HCT116 (cell line): ENCODE results near the gene USP7. TPM values are rescaled to one million over a fixed set of nuclear protein-coding genes. Genes with fewer than 3 reads are reported as not detected.

Experiments
- ATAC-seq: fragments of 200-7000 bp; cut with Tn5 transposase; 2 replicates; pipeline ENCODE4 v1.9.1; 2020; ENCODE audit warnings: mild to moderate bottlenecking, moderate library complexity
- BruUV-seq: library from RNA; stranded (reverse); fragments of 400-500 nt; replicated peaks from 2 replicates; lab custom pipeline; 2021; lab: Mats Ljungman, UMichigan
- CTCF ChIA-PET: fragments of 300-600 bp; sonication (Branson Sonifier 250); formaldehyde crosslinking; loops from one replicate; lab custom pipeline; 2021; ENCODE audit warnings: antibody characterized with exemption; lab: Charles Lee
- POLR2A ChIA-PET: fragments of 300-600, 350-600 bp; sonication (Branson Sonifier 250); formaldehyde crosslinking; loops from one replicate; lab custom pipeline; 2021; ENCODE audit warnings: antibody characterized with exemption; lab: Charles Lee
- RAD21 ChIA-PET, 2 experiments: fragments of 300-600 bp; sonication (Branson Sonifier 250); formaldehyde crosslinking; loops; one replicate each; lab custom pipeline; 2023; ENCODE audit warnings: low total read pairs in 2 of 2; ENCODE audit not compliant: uncharacterized antibody in 2 of 2, unreplicated experiment in 2 of 2, low non-redundant PET in 1 of 2; lab: Charles Lee
- DNase-seq: peaks from one replicate; pipeline ENCODE4 v3.0.0-alpha.2; 2010; ENCODE audit warnings: low read depth, low spot score
- H2AFZ ChIP-seq: fragments of 200-600 bp; shearing (Covaris generic), sonication (generic); 2 replicates; pipeline ENCODE4 v1.6.1; 2017; ENCODE audit warnings: low read depth, mixed run types, mixed read lengths, antibody characterized with exemption, low read length; ENCODE audit not compliant: poor library complexity, severe bottlenecking
- H3K27ac ChIP-seq: 2 replicates; pipeline ENCODE4 v1.5.1; 2012; ENCODE audit warnings: low read depth, low read length
- H3K27me3 ChIP-seq: fragments of 200-600 bp; sonication (generic); 2 replicates; pipeline ENCODE4 v1.6.1; 2016; ENCODE audit warnings: mixed run types, low read length, mixed read lengths; ENCODE audit not compliant: insufficient read depth
- H3K36me3 ChIP-seq, 2 experiments: fragments of 200-500 bp in 1 of 2; fragments of 200-600 bp in 1 of 2; sonication (Bioruptor generic) in 1 of 2; sonication (generic) in 1 of 2; 2 replicates each; pipeline versions ENCODE4 v1.5.1 to v1.6.1; 2014 to 2016; ENCODE audit warnings: low read length in 2 of 2, inconsistent platforms in 1 of 2, mixed read lengths in 1 of 2, mixed run types in 1 of 2; ENCODE audit not compliant: insufficient read depth in 2 of 2, control insufficient read depth in 1 of 2
- H3K4me1 ChIP-seq, 2 experiments: fragments of 200-600 bp in 1 of 2; sonication (generic) in 1 of 2; 2 replicates each; pipeline versions ENCODE4 v1.5.1 to v1.6.1; 2012 to 2017; ENCODE audit warnings: low read length in 2 of 2, inconsistent platforms in 1 of 2, mild to moderate bottlenecking in 1 of 2, mixed read lengths in 1 of 2, mixed run types in 1 of 2, moderate library complexity in 1 of 2; ENCODE audit not compliant: insufficient read depth in 2 of 2, control insufficient read depth in 1 of 2
- H3K4me2 ChIP-seq: fragments of 200-600 bp; sonication (generic); 2 replicates; pipeline ENCODE4 v1.6.1; 2017; ENCODE audit warnings: mixed run types, low read length, mixed read lengths
- H3K4me3 ChIP-seq, 2 experiments: fragments of 200-600 bp in 1 of 2; sonication (generic) in 1 of 2; replicated peaks in 1 of 2; 2 replicates each; pipeline ENCODE4 v1.5.1; 2011 to 2016; ENCODE audit warnings: low read length in 2 of 2, control low read depth in 1 of 2, low read depth in 1 of 2, mild to moderate bottlenecking in 1 of 2, mixed read lengths in 1 of 2, mixed run types in 1 of 2
- H3K79me2 ChIP-seq: fragments of 200-600 bp; sonication (generic); 2 replicates; pipeline ENCODE4 v1.6.1; 2017; ENCODE audit warnings: mild to moderate bottlenecking, mixed run types, low read length, moderate library complexity, mixed read lengths; ENCODE audit not compliant: insufficient read depth
- H3K9ac ChIP-seq: fragments of 200-600 bp; sonication (generic); 2 replicates; pipeline ENCODE4 v1.6.1; 2016; ENCODE audit warnings: low read length, mixed read lengths
- H3K9me2 ChIP-seq: fragments of 200-600 bp; sonication (generic), shearing (Covaris generic); 2 replicates; pipeline ENCODE4 v1.6.1; 2017; ENCODE audit warnings: mixed run types, mild to moderate bottlenecking, moderate library complexity; ENCODE audit not compliant: insufficient read depth
- H3K9me3 ChIP-seq, 2 experiments: fragments of 200-500 bp in 1 of 2; fragments of 200-600 bp in 1 of 2; sonication (Bioruptor generic) in 1 of 2; sonication (generic) in 1 of 2; 2 replicates each; pipeline ENCODE4 v1.6.1; 2014 to 2017; ENCODE audit warnings: low read length in 2 of 2, mixed read lengths in 2 of 2, inconsistent platforms in 1 of 2, low read depth in 1 of 2, mild to moderate bottlenecking in 1 of 2, mixed run types in 1 of 2, moderate library complexity in 1 of 2; ENCODE audit not compliant: control insufficient read depth in 1 of 2, insufficient read depth in 1 of 2
- H4K20me1 ChIP-seq: fragments of 200-600 bp; sonication (generic), shearing (Covaris generic); 2 replicates; pipeline ENCODE4 v1.6.1; 2017; ENCODE audit warnings: mixed run types, mild to moderate bottlenecking, moderate library complexity; ENCODE audit not compliant: insufficient read depth
- CBX3 ChIP-seq: IDR thresholded peaks from 2 replicates; pipeline ENCODE4 v1.6.1; 2012; ENCODE audit warnings: low read depth
- EZH2phosphoT487 ChIP-seq: fragments of 200-600 bp; IDR thresholded peaks from 2 replicates; pipeline ENCODE4 v1.6.1; 2018; ENCODE audit warnings: antibody characterized with exemption, borderline replicate concordance
- FOSL1 ChIP-seq: IDR thresholded peaks from 2 replicates; pipeline ENCODE4 v1.6.1; 2012; ENCODE audit warnings: low read depth
- JUND ChIP-seq: IDR thresholded peaks from 2 replicates; pipeline ENCODE4 v1.6.1; 2012
- POLR2A ChIP-seq: IDR thresholded peaks from 2 replicates; pipeline ENCODE4 v1.7.0; 2011; ENCODE audit warnings: borderline replicate concordance; ENCODE audit not compliant: insufficient read depth, insufficient read length; ENCODE audit errors: extremely low read depth
- SIN3A ChIP-seq: IDR thresholded peaks from 2 replicates; pipeline ENCODE4 v1.6.1; 2012; ENCODE audit warnings: low read depth
- YY1 ChIP-seq: IDR thresholded peaks from 2 replicates; pipeline ENCODE4 v1.6.1; 2011; ENCODE audit warnings: low read length, low read depth, moderate library complexity, mild to moderate bottlenecking; ENCODE audit not compliant: insufficient replicate concordance; ENCODE audit errors: extremely low read depth
- ZFX ChIP-seq: fragments of 450-650 bp; IDR thresholded peaks from 2 replicates; pipeline ENCODE4 v1.6.1; 2017
- intact Hi-C: fragments of 100-400 bp; cut with micrococcal nuclease; formaldehyde crosslinking; loops from 2 replicates; pipeline ENCODE4 v1.10.0; 2022
- total RNA-seq: library from RNA; stranded (reverse); gene quantifications from one replicate; pipeline ENCODE4 v1.2.1, GENCODE V29; 2021; ENCODE audit not compliant: unreplicated experiment
- TF ChIP-seq, protein P1 (sequence below): IDR thresholded peaks from 2 replicates; pipeline ENCODE4 v1.6.1; 2012; ENCODE audit warnings: low read depth
- TF ChIP-seq, protein P2 (sequence below): IDR thresholded peaks from 2 replicates; pipeline ENCODE4 v1.6.1; 2011; ENCODE audit warnings: mild to moderate bottlenecking, low read length, moderate library complexity; ENCODE audit not compliant: insufficient replicate concordance; ENCODE audit errors: extremely low read depth
- TF ChIP-seq, protein P3 (sequence below): IDR thresholded peaks from 2 replicates; pipeline ENCODE4 v1.6.1; 2012

The USP7 gene
- total RNA-seq, 1 experiment from 2014 or later, result 154 TPM

DNA sequence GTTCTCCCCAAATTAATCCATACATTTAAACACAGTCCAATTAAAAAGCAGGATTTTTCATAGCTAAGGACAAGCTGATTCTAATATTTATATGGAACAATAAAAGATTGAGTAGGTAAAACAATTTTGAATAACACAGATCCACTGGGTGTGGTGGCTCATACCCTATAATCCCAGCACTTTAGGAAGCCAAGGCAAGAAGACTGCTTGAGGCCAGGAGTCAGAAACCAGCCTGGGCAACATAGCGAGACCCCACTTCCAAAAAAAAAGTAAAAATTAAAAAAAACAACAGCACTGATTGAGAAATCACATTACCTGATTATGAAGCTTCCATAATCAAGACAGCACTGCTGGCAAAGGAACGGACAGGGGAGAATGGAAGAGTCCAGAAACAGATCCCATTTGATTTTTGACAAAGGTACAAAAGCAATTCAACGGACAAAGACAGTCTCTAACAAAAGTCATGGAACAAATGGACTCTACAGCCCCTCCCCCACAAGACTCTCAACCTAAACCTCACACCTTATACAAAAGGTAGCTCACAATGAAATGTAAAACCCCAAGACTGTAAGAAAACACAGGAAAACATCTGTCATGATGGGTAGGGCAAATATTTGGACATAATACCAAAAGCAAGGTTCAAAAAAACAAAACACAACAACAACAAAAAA lies 17.9 kb downstream of the USP7 start:
- RAD21 ChIA-PET, result interaction anchor here in 1 of 2 experiments (1.2 kb wide), 1 partner anchor 9 kb away, joined by 3 read pairs; no protein-coding TSS in a partner anchor
- TF ChIP-seq, protein P1, sequence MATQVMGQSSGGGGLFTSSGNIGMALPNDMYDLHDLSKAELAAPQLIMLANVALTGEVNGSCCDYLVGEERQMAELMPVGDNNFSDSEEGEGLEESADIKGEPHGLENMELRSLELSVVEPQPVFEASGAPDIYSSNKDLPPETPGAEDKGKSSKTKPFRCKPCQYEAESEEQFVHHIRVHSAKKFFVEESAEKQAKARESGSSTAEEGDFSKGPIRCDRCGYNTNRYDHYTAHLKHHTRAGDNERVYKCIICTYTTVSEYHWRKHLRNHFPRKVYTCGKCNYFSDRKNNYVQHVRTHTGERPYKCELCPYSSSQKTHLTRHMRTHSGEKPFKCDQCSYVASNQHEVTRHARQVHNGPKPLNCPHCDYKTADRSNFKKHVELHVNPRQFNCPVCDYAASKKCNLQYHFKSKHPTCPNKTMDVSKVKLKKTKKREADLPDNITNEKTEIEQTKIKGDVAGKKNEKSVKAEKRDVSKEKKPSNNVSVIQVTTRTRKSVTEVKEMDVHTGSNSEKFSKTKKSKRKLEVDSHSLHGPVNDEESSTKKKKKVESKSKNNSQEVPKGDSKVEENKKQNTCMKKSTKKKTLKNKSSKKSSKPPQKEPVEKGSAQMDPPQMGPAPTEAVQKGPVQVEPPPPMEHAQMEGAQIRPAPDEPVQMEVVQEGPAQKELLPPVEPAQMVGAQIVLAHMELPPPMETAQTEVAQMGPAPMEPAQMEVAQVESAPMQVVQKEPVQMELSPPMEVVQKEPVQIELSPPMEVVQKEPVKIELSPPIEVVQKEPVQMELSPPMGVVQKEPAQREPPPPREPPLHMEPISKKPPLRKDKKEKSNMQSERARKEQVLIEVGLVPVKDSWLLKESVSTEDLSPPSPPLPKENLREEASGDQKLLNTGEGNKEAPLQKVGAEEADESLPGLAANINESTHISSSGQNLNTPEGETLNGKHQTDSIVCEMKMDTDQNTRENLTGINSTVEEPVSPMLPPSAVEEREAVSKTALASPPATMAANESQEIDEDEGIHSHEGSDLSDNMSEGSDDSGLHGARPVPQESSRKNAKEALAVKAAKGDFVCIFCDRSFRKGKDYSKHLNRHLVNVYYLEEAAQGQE, result no peak
- no peak for TF ChIP-seq FOSL1
- TF ChIP-seq JUND, result no peak
- no peak for TF ChIP-seq POLR2A
- no peak for TF ChIP-seq EZH2phosphoT487
- no peak for TF ChIP-seq CBX3
- TF ChIP-seq, protein P2, sequence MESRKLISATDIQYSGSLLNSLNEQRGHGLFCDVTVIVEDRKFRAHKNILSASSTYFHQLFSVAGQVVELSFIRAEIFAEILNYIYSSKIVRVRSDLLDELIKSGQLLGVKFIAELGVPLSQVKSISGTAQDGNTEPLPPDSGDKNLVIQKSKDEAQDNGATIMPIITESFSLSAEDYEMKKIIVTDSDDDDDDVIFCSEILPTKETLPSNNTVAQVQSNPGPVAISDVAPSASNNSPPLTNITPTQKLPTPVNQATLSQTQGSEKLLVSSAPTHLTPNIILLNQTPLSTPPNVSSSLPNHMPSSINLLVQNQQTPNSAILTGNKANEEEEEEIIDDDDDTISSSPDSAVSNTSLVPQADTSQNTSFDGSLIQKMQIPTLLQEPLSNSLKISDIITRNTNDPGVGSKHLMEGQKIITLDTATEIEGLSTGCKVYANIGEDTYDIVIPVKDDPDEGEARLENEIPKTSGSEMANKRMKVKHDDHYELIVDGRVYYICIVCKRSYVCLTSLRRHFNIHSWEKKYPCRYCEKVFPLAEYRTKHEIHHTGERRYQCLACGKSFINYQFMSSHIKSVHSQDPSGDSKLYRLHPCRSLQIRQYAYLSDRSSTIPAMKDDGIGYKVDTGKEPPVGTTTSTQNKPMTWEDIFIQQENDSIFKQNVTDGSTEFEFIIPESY, result no peak
- TF ChIP-seq, protein P3, sequence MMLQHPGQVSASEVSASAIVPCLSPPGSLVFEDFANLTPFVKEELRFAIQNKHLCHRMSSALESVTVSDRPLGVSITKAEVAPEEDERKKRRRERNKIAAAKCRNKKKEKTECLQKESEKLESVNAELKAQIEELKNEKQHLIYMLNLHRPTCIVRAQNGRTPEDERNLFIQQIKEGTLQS, result no peak
- no peak for TF ChIP-seq SIN3A
- TF ChIP-seq ZFX, result no peak
- no peak for TF ChIP-seq YY1
- no peaks in the 10 kb centered on the region for H3K9me2 ChIP-seq
- no peak overlapping the region for H3K27ac ChIP-seq
- no peaks in the 10 kb centered on the region for H3K27me3 ChIP-seq
- no peak overlapping the region for H3K9ac ChIP-seq
- H3K4me2 ChIP-seq, result no peak overlapping the region
- H3K36me3 ChIP-seq, result no peaks in the 10 kb centered on the region
- peaks cover 57% of the 10 kb centered on the region; the same call in 1 of the 2 replicates for H4K20me1 ChIP-seq
- POLR2A ChIA-PET, result no interaction called here
- CTCF ChIA-PET, result interaction anchor here (1.0 to 1.3 kb wide), 2 partner anchors 10 to 63 kb away, joined by 3 read pairs; no protein-coding TSS in a partner anchor
- peaks cover 100% of the 10 kb centered on the region for H3K79me2 ChIP-seq
- DNase-seq (no peak), ATAC-seq (no peak)
- H3K4me1 ChIP-seq, result no peaks in the 10 kb centered on the region
- BruUV-seq, result no TSS peak
- no peaks in the 10 kb centered on the region for H3K9me3 ChIP-seq
- H2AFZ ChIP-seq, result no peak overlapping the region
- H3K4me3 ChIP-seq, result no peak overlapping the region
- intact Hi-C loops, result no loop called here
